HCT116 (cell line): ENCODE results near the gene MAGEA6.

ENCODE experiments used
- CTCF ChIP-seq, 3 experiments: fragments of 200-600 bp in 1 of 3; sonication (generic) in 1 of 3; IDR thresholded peaks in 2 of 3; conservative IDR thresholded peaks in 1 of 3; 2 replicates each; pipeline ENCODE4 v1.5.1; 2012 to 2017; ENCODE audit warnings: low read depth in 2 of 3, low read length in 2 of 3, antibody characterized with exemption in 1 of 3, borderline replicate concordance in 1 of 3, control low read depth in 1 of 3, mild to moderate bottlenecking in 1 of 3, mixed read lengths in 1 of 3, mixed run types in 1 of 3, moderate library complexity in 1 of 3; ENCODE audit not compliant: insufficient read depth in 1 of 3
- ELF1 ChIP-seq: IDR thresholded peaks from 2 replicates; pipeline ENCODE4 v1.6.1; 2012; ENCODE audit warnings: low read depth, borderline replicate concordance
- EZH2 ChIP-seq: fragments of 200-600 bp; sonication (generic); IDR thresholded peaks from 2 replicates; pipeline ENCODE4 v1.6.1; 2017; ENCODE audit warnings: antibody characterized with exemption, mixed run types
- POLR2A ChIP-seq: IDR thresholded peaks from 2 replicates; pipeline ENCODE4 v1.7.0; 2011; ENCODE audit warnings: borderline replicate concordance; ENCODE audit not compliant: insufficient read depth, insufficient read length; ENCODE audit errors: extremely low read depth
- REST ChIP-seq: IDR thresholded peaks from 2 replicates; pipeline ENCODE4 v1.6.1; 2012; ENCODE audit warnings: low read depth

GRCh38 chrX:152733261-152733975 is 36.1 kb downstream of the MAGEA6 start, which contains the start of the genes CSAG1 and MAGEA12:
- TF ChIP-seq REST (no peak), CTCF (IDR thresholded peaks at IDR 0.05 in 2 of 3, conservative IDR thresholded peaks at IDR 0.05 in 1 of 3; ENCODE audit: borderline replicate concordance in 1 of 3, insufficient read depth in 1 of 3, low read depth in 2 of 3, low read length in 2 of 3) (no peak), POLR2A (no peak), EZH2 (no peak), ELF1 (no peak)
